Right atrium auricular region (tissue), 2 donors: ENCODE measurements around the gene SCFD2. TPM values are rescaled to one million over a fixed set of nuclear protein-coding genes. Genes with fewer than 3 reads are reported as not detected.
"Not testable (repeated sequence)": the region's sequence is repeated elsewhere in the genome, so short reads cannot be mapped to it uniquely, and the experiment has no call there.

Experiments
- DNase-seq: peaks from one replicate; pipeline ENCODE4 v3.0.0-alpha.2; 2019; ENCODE audit warnings: low spot score
- H3K27ac ChIP-seq, 2 donors: fragments of 200-600 bp; sonication (generic); 1 replicate in 1 of 2; 2 replicates in 1 of 2; pipeline ENCODE4 v1.5.1; 2016 to 2019
- H3K27me3 ChIP-seq, 2 donors: fragments of 200-600 bp; sonication (generic); one replicate each; pipeline versions ENCODE4 v1.5.1 to v1.6.0; 2017 to 2019
- H3K36me3 ChIP-seq: fragments of 200-600 bp; sonication (generic); one replicate; pipeline ENCODE4 v1.5.1; 2016
- H3K4me1 ChIP-seq, 2 donors: fragments of 200-600 bp; sonication (generic); one replicate each; pipeline versions ENCODE4 v1.5.1 to v1.6.0; 2017 to 2019
- H3K4me3 ChIP-seq, 2 donors: fragments of 200-600 bp; sonication (generic); 1 replicate in 1 of 2; 2 replicates in 1 of 2; pipeline ENCODE4 v1.5.1; 2017 to 2019; ENCODE audit warnings: mild to moderate bottlenecking in 1 of 2, moderate library complexity in 1 of 2
- H3K9me3 ChIP-seq, 2 donors: fragments of 200-600 bp; sonication (generic); one replicate each; pipeline ENCODE4 v1.5.1; 2019
- CTCF ChIP-seq, 2 donors: fragments of 200-600 bp; sonication (generic); IDR thresholded peaks; one replicate each; pipeline ENCODE4 v1.5.1; 2019; ENCODE audit warnings: antibody characterized with exemption in 2 of 2
- total RNA-seq, 2 donors: library from RNA; depleted of rRNA; stranded (reverse); fragments of >200 nt; gene quantifications; one replicate each; pipeline ENCODE4 v1.1.0, GENCODE V29; 2016

SCFD2 gene
- total RNA-seq, 2 donors from 2014 or later, result 8.1 to 9.4 TPM

GRCh38 chr4:53309321-53310040, 56.4 kb downstream of the SCFD2 start:
- Histone ChIP-seq H3K4me1 (no peaks in the 10 kb centered on the region), H3K4me3 (no peak overlapping the region), H3K27me3 (no peaks in the 10 kb centered on the region), H3K27ac (no peak overlapping the region), H3K9me3 (no peaks in the 10 kb centered on the region), H3K36me3 (no peaks in the 10 kb centered on the region)
- DNase-seq, result no peak
- TF ChIP-seq CTCF (IDR thresholded peaks at IDR 0.05), result no peak

GRCh38 chr4:53307819-53308780, 57.8 kb downstream of the SCFD2 start:
- no peak for TF ChIP-seq CTCF (IDR thresholded peaks at IDR 0.05)
- Histone ChIP-seq H3K27me3 (no peaks in the 10 kb centered on the region), H3K4me3 (no peak overlapping the region), H3K27ac (no peak overlapping the region), H3K4me1 (no peaks in the 10 kb centered on the region), H3K9me3 (no peaks in the 10 kb centered on the region), H3K36me3 (no peaks in the 10 kb centered on the region)
- DNase-seq, result no peak

- Histone ChIP-seq H3K27me3 (no peaks in the 10 kb centered on the region), H3K4me3 (no peak overlapping the region), H3K27ac (no peak overlapping the region), H3K4me1 (no peaks in the 10 kb centered on the region), H3K9me3 (no peaks in the 10 kb centered on the region), H3K36me3 (no peaks in the 10 kb centered on the region)
- TF ChIP-seq CTCF (IDR thresholded peaks at IDR 0.05), result no peak
- no peak for DNase-seq
Observed at GRCh38 chr4:53307210-53307609, 58.7 kb downstream of the SCFD2 start.

- H3K4me3 ChIP-seq, result no peak overlapping the region
Observed at GRCh38 chr4:53306729-53307128, 59.1 kb downstream of the SCFD2 start.

GRCh38 chr4:53292209-53292608, 73.7 kb downstream of the SCFD2 start:
- H3K27me3 ChIP-seq, H3K4me1 ChIP-seq, H3K36me3 ChIP-seq, H3K27ac ChIP-seq, DNase-seq, H3K4me3 ChIP-seq: not testable (repeated sequence)
- peaks cover 0 to 49% of the 10 kb centered on the region in 2 donors for H3K9me3 ChIP-seq

More at GRCh38 chr4:53306729-53307128, 59.1 kb downstream of the SCFD2 start:
- no peaks in the 10 kb centered on the region for H3K36me3 ChIP-seq
- no peak for DNase-seq
- no peaks in the 10 kb centered on the region for H3K9me3 ChIP-seq
- TF ChIP-seq CTCF (IDR thresholded peaks at IDR 0.05), result no peak
- no peak overlapping the region for H3K27ac ChIP-seq
- H3K27me3 ChIP-seq, result no peaks in the 10 kb centered on the region
- no peaks in the 10 kb centered on the region for H3K4me1 ChIP-seq

GRCh38 chr4:53281438-53281837, 84.4 kb downstream of the SCFD2 start:
- Histone ChIP-seq H3K27me3 (no peaks in the 10 kb centered on the region), H3K4me1 (no peaks in the 10 kb centered on the region)
- TF ChIP-seq CTCF (IDR thresholded peaks at IDR 0.05), result no peak

More at GRCh38 chr4:53281438-53281837, 84.4 kb downstream of the SCFD2 start:
- no peak overlapping the region for H3K4me3 ChIP-seq
- no peaks in the 10 kb centered on the region for H3K9me3 ChIP-seq
- H3K27ac ChIP-seq, result no peak overlapping the region
- no peaks in the 10 kb centered on the region for H3K36me3 ChIP-seq
- DNase-seq, result no peak
